NCI-H510A (cell line): ENCODE measurements around the gene SORCS1.

Experiments used
- DNase-seq: peaks from one replicate; lab custom pipeline; 2025; lab: John Stamatoyannopoulos, UW

Gene SORCS1

GRCh38 chr10:106540645-106541044 lies 623.9 kb downstream of the SORCS1 start:
- no peak for DNase-seq

GRCh38 chr10:106537866-106538265 lies 626.6 kb downstream of the SORCS1 start:
- DNase-seq: no peak

- no peak for DNase-seq
Observed at GRCh38 chr10:106535304-106535953, 629.1 kb downstream of the SORCS1 start.

- no peak for DNase-seq
Observed at GRCh38 chr10:106534441-106534840, 630.1 kb downstream of the SORCS1 start.

GRCh38 chr10:106528702-106529101 lies 635.8 kb downstream of the SORCS1 start:
- DNase-seq: no peak

- DNase-seq: no peak
Observed at GRCh38 chr10:106525835-106526234, 638.7 kb downstream of the SORCS1 start.
